IMR-90 (cell line): ENCODE results near the gene TSPAN31. TPM values are rescaled to one million over a fixed set of nuclear protein-coding genes. Genes with fewer than 3 reads are reported as not detected.

Experiments
- ATAC-seq: fragments of 200-7000 bp; cut with Tn5 transposase; 2 replicates; pipeline ENCODE4 v1.9.1; 2020; ENCODE audit warnings: low read depth, mild to moderate bottlenecking, moderate library complexity
- BruUV-seq: library from RNA; stranded (reverse); fragments of 400-500 nt; replicated peaks from 2 replicates; lab custom pipeline; 2021; lab: Mats Ljungman, UMichigan
- CTCF ChIA-PET: fragments of 300-600 bp; formaldehyde crosslinking; extraction: SDS; loops from one replicate; lab custom pipeline; 2021; ENCODE audit warnings: antibody characterized with exemption; lab: Yijun Ruan, JAX
- POLR2A ChIA-PET: fragments of 300-600 bp; sonication (Branson Sonifier 250); formaldehyde crosslinking; loops from one replicate; lab custom pipeline; 2022; ENCODE audit warnings: antibody characterized with exemption; ENCODE audit not compliant: unreplicated experiment; lab: Charles Lee
- DNase-seq: peaks from one replicate; pipeline ENCODE4 v3.0.0; 2013
- H2AFZ ChIP-seq: replicated peaks from 2 replicates; pipeline ENCODE3; 2013; ENCODE audit warnings: low read length, mild to moderate bottlenecking; ENCODE audit not compliant: poor library complexity
- H2AK5ac ChIP-seq: 2 replicates; pipeline ENCODE4 v1.6.1; 2013; ENCODE audit warnings: low read depth, low read length, inconsistent platforms
- H2AK9ac ChIP-seq: replicated peaks from 2 replicates; pipeline ENCODE3; 2013; ENCODE audit warnings: mild to moderate bottlenecking, low read depth, low read length, moderate library complexity; ENCODE audit not compliant: poor library complexity
- H2BK120ac ChIP-seq: 2 replicates; pipeline ENCODE4 v1.6.1; 2013; ENCODE audit warnings: low read depth, low read length, inconsistent platforms
- H2BK15ac ChIP-seq: 3 replicates; pipeline ENCODE4 v1.6.1; 2013; ENCODE audit warnings: low read depth, low read length, inconsistent platforms
- H2BK20ac ChIP-seq: 2 replicates; pipeline ENCODE4 v1.6.1; 2013; ENCODE audit warnings: low read depth, mild to moderate bottlenecking, inconsistent platforms, low read length, moderate library complexity
- H2BK5ac ChIP-seq: 2 replicates; pipeline ENCODE4 v1.6.1; 2013; ENCODE audit warnings: mild to moderate bottlenecking, low read depth, low read length, inconsistent platforms; ENCODE audit not compliant: poor library complexity, severe bottlenecking
- H3K14ac ChIP-seq: replicated peaks from 2 replicates; pipeline ENCODE4 v1.6.1; 2013; ENCODE audit warnings: low read depth, low read length, inconsistent platforms
- H3K18ac ChIP-seq: 2 replicates; pipeline ENCODE4 v1.6.1; 2013; ENCODE audit warnings: low read depth, low read length, control low read depth
- H3K23ac ChIP-seq: 2 replicates; pipeline ENCODE4 v1.6.1; 2013; ENCODE audit warnings: low read depth, low read length, inconsistent platforms
- H3K27ac ChIP-seq: 2 replicates; pipeline ENCODE4 v1.5.1; 2013; ENCODE audit warnings: mild to moderate bottlenecking, control low read depth, low read length; ENCODE audit not compliant: insufficient read depth
- H3K27me3 ChIP-seq: 2 replicates; pipeline ENCODE4 v1.6.1; 2013; ENCODE audit warnings: low read length; ENCODE audit not compliant: control insufficient read depth, insufficient read depth
- H3K36me3 ChIP-seq: 2 replicates; pipeline ENCODE4 v1.6.1; 2013; ENCODE audit warnings: low read length, mixed read lengths; ENCODE audit not compliant: control insufficient read depth, insufficient read depth
- H3K4ac ChIP-seq: 2 replicates; pipeline ENCODE4 v1.6.1; 2013; ENCODE audit warnings: low read depth, low read length, inconsistent platforms
- H3K4me1 ChIP-seq: 2 replicates; pipeline ENCODE4 v1.6.1; 2013; ENCODE audit warnings: low read length, mixed read lengths; ENCODE audit not compliant: control insufficient read depth, insufficient read depth
- H3K4me2 ChIP-seq: 2 replicates; pipeline ENCODE4 v1.6.1; 2013; ENCODE audit warnings: low read depth, mild to moderate bottlenecking, control low read depth, low read length, moderate library complexity
- H3K4me3 ChIP-seq: 2 replicates; pipeline ENCODE4 v1.5.1; 2013; ENCODE audit warnings: low read depth, mild to moderate bottlenecking, control low read depth, low read length, moderate library complexity; ENCODE audit not compliant: insufficient read depth
- H3K56ac ChIP-seq: 2 replicates; pipeline ENCODE4 v1.6.1; 2013; ENCODE audit warnings: low read length, inconsistent platforms; ENCODE audit not compliant: insufficient read depth; ENCODE audit errors: extremely low read depth
- H3K79me1 ChIP-seq, 2 experiments: 2 replicates each; pipeline ENCODE4 v1.6.1; 2013; ENCODE audit warnings: low read length in 2 of 2, inconsistent platforms in 1 of 2, low read depth in 1 of 2
- H3K9ac ChIP-seq: 2 replicates; pipeline ENCODE4 v1.6.1; 2013; ENCODE audit warnings: low read depth, low read length, control low read depth
- H3K9me1 ChIP-seq: 2 replicates; pipeline ENCODE4 v1.6.1; 2013; ENCODE audit warnings: low read length, inconsistent platforms; ENCODE audit not compliant: insufficient read depth
- H3K9me3 ChIP-seq: 2 replicates; pipeline ENCODE4 v1.6.1; 2013; ENCODE audit warnings: low read length; ENCODE audit not compliant: control insufficient read depth, insufficient read depth
- H4K20me1 ChIP-seq: 2 replicates; pipeline ENCODE4 v1.6.1; 2013; ENCODE audit warnings: low read length, inconsistent platforms; ENCODE audit not compliant: insufficient read depth
- H4K5ac ChIP-seq: 2 replicates; pipeline ENCODE4 v1.6.1; 2013; ENCODE audit warnings: mild to moderate bottlenecking, low read depth, low read length, control low read depth
- H4K8ac ChIP-seq, 2 experiments: 2 replicates each; pipeline ENCODE4 v1.6.1; 2013; ENCODE audit warnings: low read depth in 2 of 2, low read length in 2 of 2, control low read depth in 1 of 2, inconsistent platforms in 1 of 2
- H4K91ac ChIP-seq: 2 replicates; pipeline ENCODE4 v1.6.1; 2013; ENCODE audit warnings: low read depth, low read length, inconsistent platforms; ENCODE audit not compliant: insufficient read depth
- BHLHE40 ChIP-seq: fragments of 150-350 bp; IDR thresholded peaks from 2 replicates; pipeline ENCODE4 v1.6.1; 2016; ENCODE audit warnings: mild to moderate bottlenecking, low read depth, low read length
- CEBPB ChIP-seq: IDR thresholded peaks from 2 replicates; pipeline ENCODE4 v1.6.1; 2012; ENCODE audit warnings: low read depth, low read length, improper control_type of control experiment
- CHD1 ChIP-seq: IDR thresholded peaks from 2 replicates; pipeline ENCODE4 v1.6.1; 2012; ENCODE audit warnings: low read depth, low read length, improper control_type of control experiment
- ELK1 ChIP-seq: fragments of 150-350 bp; IDR thresholded peaks from 2 replicates; pipeline ENCODE4 v1.6.1; 2016; ENCODE audit warnings: low read depth, mild to moderate bottlenecking, low read length, moderate library complexity, borderline replicate concordance
- FOS ChIP-seq: fragments of 150-350 bp; IDR thresholded peaks from 2 replicates; pipeline ENCODE4 v1.6.1; 2016; ENCODE audit warnings: low read depth, low read length
- MAFK ChIP-seq: IDR thresholded peaks from 2 replicates; pipeline ENCODE4 v1.6.1; 2012; ENCODE audit warnings: low read depth, low read length, improper control_type of control experiment
- MAZ ChIP-seq: IDR thresholded peaks from 2 replicates; pipeline ENCODE4 v1.6.1; 2012; ENCODE audit warnings: low read depth, mild to moderate bottlenecking, low read length, improper control_type of control experiment, moderate library complexity, borderline replicate concordance
- MXI1 ChIP-seq: IDR thresholded peaks from 2 replicates; pipeline ENCODE4 v1.6.1; 2012; ENCODE audit warnings: low read depth, mild to moderate bottlenecking, low read length, moderate library complexity, borderline replicate concordance
- NFE2L2 ChIP-seq: fragments of 150-350 bp; IDR thresholded peaks from 2 replicates; pipeline ENCODE4 v1.6.1; 2016; ENCODE audit warnings: low read depth, mild to moderate bottlenecking, low read length
- POLR2A ChIP-seq: IDR thresholded peaks from 2 replicates; pipeline ENCODE4 v1.6.1; 2012; ENCODE audit warnings: mild to moderate bottlenecking, low read depth, low read length
- RAD21 ChIP-seq: IDR thresholded peaks from 2 replicates; pipeline ENCODE4 v1.6.1; 2012; ENCODE audit warnings: low read length, improper control_type of control experiment
- RCOR1 ChIP-seq: IDR thresholded peaks from 2 replicates; pipeline ENCODE4 v1.6.1; 2012; ENCODE audit warnings: mild to moderate bottlenecking, low read length, improper control_type of control experiment; ENCODE audit not compliant: insufficient replicate concordance
- RFX5 ChIP-seq: IDR thresholded peaks from 2 replicates; pipeline ENCODE4 v1.8.0; 2012; ENCODE audit warnings: low read depth, mild to moderate bottlenecking, low read length, moderate library complexity
- SMC3 ChIP-seq: fragments of 150-350 bp; IDR thresholded peaks from 2 replicates; pipeline ENCODE4 v1.6.1; 2016; ENCODE audit warnings: low read depth, mild to moderate bottlenecking, antibody characterized with exemption, low read length, moderate library complexity
- WGBS, 2 experiments: methylation state at CpG; one replicate each; pipeline versions ENCODE4 v1.1.5 to v1.1.7; 2013; ENCODE audit warnings: missing lambda C conversion rate in 2 of 2; ENCODE audit not compliant: insufficient read length in 1 of 2; ENCODE audit errors: extremely low coverage in 2 of 2; 5-methylcytosine and 5-hydroxymethylcytosine counted together
- dilution Hi-C: fragments of 300-500 bp; cut with HindIII; formaldehyde crosslinking; loops from one replicate; pipeline ENCODE4 v1.14.3; 2018; ENCODE audit warnings: low sequenced_read_pairs; ENCODE audit not compliant: unreplicated experiment
- in situ Hi-C: fragments of 300-500 bp; cut with MboI; formaldehyde crosslinking; loops from 3 replicates; pipeline ENCODE4 v1.14.3; 2019; ENCODE audit warnings: low sequenced_read_pairs, inconsistent platforms, mixed read lengths
- intact Hi-C: fragments of 100-400 bp; cut with micrococcal nuclease; formaldehyde crosslinking; loops from 2 replicates; pipeline ENCODE4 v1.10.0; 2022
- polyA plus RNA-seq, 3 experiments: library from polyadenylated mRNA; depleted of rRNA; stranded (reverse); fragments of >200 nt; gene quantifications; 2 replicates each; pipeline ENCODE4 v1.2.3, GENCODE V29; 2012; ENCODE audit warnings: low replicate concordance in 1 of 3
- total RNA-seq: library from RNA; depleted of rRNA; stranded (reverse); fragments of >200 nt; gene quantifications from 2 replicates; pipeline ENCODE4 v1.2.3, GENCODE V29; 2012
- TF ChIP-seq, protein P1 (sequence below): fragments of 150-350 bp; IDR thresholded peaks from 2 replicates; pipeline ENCODE4 v1.6.1; 2017; ENCODE audit warnings: mild to moderate bottlenecking, antibody characterized with exemption, low read length, low read depth

Gene TSPAN31
- total and polyA plus RNA-seq, 2 of the 4 experiments (the other 2 are of a cell fraction) = 12.3 to 71.2 TPM

DNA sequence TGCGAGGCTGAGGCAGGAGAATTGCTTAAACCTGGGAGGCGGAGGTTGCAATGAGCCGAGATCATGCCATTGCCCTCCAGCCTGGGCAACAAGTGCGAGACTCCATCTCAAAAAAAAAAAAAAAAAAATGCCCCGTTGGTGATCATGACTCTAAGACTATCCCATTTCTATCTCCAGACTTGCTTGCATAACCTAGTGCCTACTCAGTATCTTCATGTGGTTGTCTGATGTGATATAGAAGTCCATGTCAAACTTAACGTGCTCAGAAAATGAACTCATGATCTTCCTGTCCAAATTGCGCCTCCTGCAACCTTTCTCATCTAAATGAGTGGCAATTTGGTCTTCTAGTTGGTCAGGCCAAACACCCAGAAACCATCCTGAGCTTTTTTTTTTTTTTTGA is 33.1 kb downstream of the TSPAN31 start:
- CTCF ChIA-PET = no interaction called here
- TF ChIP-seq CEBPB (no peak), RCOR1 (no peak), CHD1 (no peak), POLR2A (no peak), RAD21 (no peak), RFX5 (no peak), SMC3 (no peak), MXI1 (no peak), MAFK (no peak), NFE2L2 (no peak), ELK1 (no peak), FOS (no peak), MAZ (no peak), BHLHE40 (no peak)
- TF ChIP-seq, protein P1, sequence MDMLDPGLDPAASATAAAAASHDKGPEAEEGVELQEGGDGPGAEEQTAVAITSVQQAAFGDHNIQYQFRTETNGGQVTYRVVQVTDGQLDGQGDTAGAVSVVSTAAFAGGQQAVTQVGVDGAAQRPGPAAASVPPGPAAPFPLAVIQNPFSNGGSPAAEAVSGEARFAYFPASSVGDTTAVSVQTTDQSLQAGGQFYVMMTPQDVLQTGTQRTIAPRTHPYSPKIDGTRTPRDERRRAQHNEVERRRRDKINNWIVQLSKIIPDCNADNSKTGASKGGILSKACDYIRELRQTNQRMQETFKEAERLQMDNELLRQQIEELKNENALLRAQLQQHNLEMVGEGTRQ = no peak
- Histone ChIP-seq H4K5ac (no peak overlapping the region), H3K79me1 (peaks cover 7 to 22% of the 10 kb centered on the region in 2 experiments), H3K56ac (no peak overlapping the region), H3K9ac (no peak overlapping the region), H3K14ac (no peak overlapping the region), H3K4me3 (no peak overlapping the region), H2AK9ac (no peak overlapping the region), H2AFZ (no peak overlapping the region), H2BK5ac (no peak overlapping the region), H3K4me1 (no peaks in the 10 kb centered on the region), H3K27ac (no peak overlapping the region), H2AK5ac (no peak overlapping the region), H4K91ac (no peak overlapping the region), H3K4ac (no peak overlapping the region), H4K8ac (no peak overlapping the region), H3K27me3 (no peaks in the 10 kb centered on the region), H2BK120ac (no peak overlapping the region), H3K18ac (no peak overlapping the region), H4K20me1 (no peaks in the 10 kb centered on the region), H3K36me3 (peaks cover 6% of the 10 kb centered on the region), H2BK15ac (no peak overlapping the region), H3K23ac (no peak overlapping the region), H3K9me3 (no peaks in the 10 kb centered on the region), H3K4me2 (no peak overlapping the region), H3K9me1 (0 out of 2 replicates have a peak, but pooled peaks cover 3% of the 10 kb centered on the region), H2BK20ac (no peak overlapping the region)
- in situ Hi-C loops (no loop called here), intact Hi-C loops (no loop called here), dilution Hi-C loops (no loop called here)
- DNase-seq (no peak), ATAC-seq (no peak)
- no CpG with 5 or more reads among the region's 7 CpGs for WGBS, 2 experiments
- POLR2A ChIA-PET = no interaction called here
- BruUV-seq = no TSS peak
